Progenitor cell of endocrine pancreas (in vitro differentiated cells): ENCODE data around the gene KLHL8. TPM values are rescaled to one million over a fixed set of nuclear protein-coding genes. Genes with fewer than 3 reads are reported as not detected.
A peak's percentile ranks its signal among the peaks of the same experiment; 100 is the strongest.

Experiments used
- DNase-seq: peaks from one replicate; pipeline ENCODE4 v3.0.0; 2021; ENCODE audit warnings: low spot score; ENCODE audit not compliant: unreplicated experiment
- H3K27ac Mint-ChIP-seq: 2 replicates; pipeline ENCODE4 v1.8.0; 2021; ENCODE audit warnings: mild to moderate bottlenecking, moderate library complexity, mixed read lengths
- H3K27me3 Mint-ChIP-seq: 2 replicates; pipeline ENCODE4 v1.8.0; 2021; ENCODE audit warnings: mixed read lengths
- H3K36me3 Mint-ChIP-seq: 2 replicates; pipeline ENCODE4 v1.8.0; 2022; ENCODE audit warnings: mixed read lengths; ENCODE audit not compliant: insufficient read depth
- H3K4me1 Mint-ChIP-seq: 2 replicates; pipeline ENCODE4 v1.8.0; 2021; ENCODE audit warnings: low read depth, mixed read lengths
- H3K4me3 Mint-ChIP-seq: 2 replicates; pipeline ENCODE4 v1.8.0; 2021; ENCODE audit warnings: low read depth, mild to moderate bottlenecking, moderate library complexity, mixed read lengths
- H3K9me3 Mint-ChIP-seq: 2 replicates; pipeline ENCODE4 v1.8.0; 2021; ENCODE audit warnings: low read depth, mixed read lengths
- total RNA-seq: library from RNA; stranded (reverse); gene quantifications from 2 replicates; pipeline ENCODE4 v1.2.1, GENCODE V29; 2021
- TF ChIP-seq, protein P1 (sequence below): fragments of 200-600 bp; sonication (generic); IDR thresholded peaks from one replicate; pipeline ENCODE4 v1.5.0; 2021; ENCODE audit warnings: antibody characterized with exemption, mild to moderate bottlenecking; ENCODE audit not compliant: unreplicated experiment

The KLHL8 gene
- total RNA-seq, 1 donor from 2014 or later = 13.6 TPM

- Mint-ChIP-seq H3K9me3 (no peaks in the 10 kb centered on the region), H3K4me3 (no peak overlapping the region), H3K4me1 (no peaks in the 10 kb centered on the region), H3K27me3 (no peaks in the 10 kb centered on the region), H3K27ac (no peak overlapping the region), H3K36me3 (peaks cover 10% of the 10 kb centered on the region)
- TF ChIP-seq, protein P1, sequence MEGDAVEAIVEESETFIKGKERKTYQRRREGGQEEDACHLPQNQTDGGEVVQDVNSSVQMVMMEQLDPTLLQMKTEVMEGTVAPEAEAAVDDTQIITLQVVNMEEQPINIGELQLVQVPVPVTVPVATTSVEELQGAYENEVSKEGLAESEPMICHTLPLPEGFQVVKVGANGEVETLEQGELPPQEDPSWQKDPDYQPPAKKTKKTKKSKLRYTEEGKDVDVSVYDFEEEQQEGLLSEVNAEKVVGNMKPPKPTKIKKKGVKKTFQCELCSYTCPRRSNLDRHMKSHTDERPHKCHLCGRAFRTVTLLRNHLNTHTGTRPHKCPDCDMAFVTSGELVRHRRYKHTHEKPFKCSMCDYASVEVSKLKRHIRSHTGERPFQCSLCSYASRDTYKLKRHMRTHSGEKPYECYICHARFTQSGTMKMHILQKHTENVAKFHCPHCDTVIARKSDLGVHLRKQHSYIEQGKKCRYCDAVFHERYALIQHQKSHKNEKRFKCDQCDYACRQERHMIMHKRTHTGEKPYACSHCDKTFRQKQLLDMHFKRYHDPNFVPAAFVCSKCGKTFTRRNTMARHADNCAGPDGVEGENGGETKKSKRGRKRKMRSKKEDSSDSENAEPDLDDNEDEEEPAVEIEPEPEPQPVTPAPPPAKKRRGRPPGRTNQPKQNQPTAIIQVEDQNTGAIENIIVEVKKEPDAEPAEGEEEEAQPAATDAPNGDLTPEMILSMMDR = no peak
- DNase-seq = no peak
These were observed 54.5 kb downstream of the KLHL8 start for GRCh38 chr4:87165892-87166291.

DNA sequence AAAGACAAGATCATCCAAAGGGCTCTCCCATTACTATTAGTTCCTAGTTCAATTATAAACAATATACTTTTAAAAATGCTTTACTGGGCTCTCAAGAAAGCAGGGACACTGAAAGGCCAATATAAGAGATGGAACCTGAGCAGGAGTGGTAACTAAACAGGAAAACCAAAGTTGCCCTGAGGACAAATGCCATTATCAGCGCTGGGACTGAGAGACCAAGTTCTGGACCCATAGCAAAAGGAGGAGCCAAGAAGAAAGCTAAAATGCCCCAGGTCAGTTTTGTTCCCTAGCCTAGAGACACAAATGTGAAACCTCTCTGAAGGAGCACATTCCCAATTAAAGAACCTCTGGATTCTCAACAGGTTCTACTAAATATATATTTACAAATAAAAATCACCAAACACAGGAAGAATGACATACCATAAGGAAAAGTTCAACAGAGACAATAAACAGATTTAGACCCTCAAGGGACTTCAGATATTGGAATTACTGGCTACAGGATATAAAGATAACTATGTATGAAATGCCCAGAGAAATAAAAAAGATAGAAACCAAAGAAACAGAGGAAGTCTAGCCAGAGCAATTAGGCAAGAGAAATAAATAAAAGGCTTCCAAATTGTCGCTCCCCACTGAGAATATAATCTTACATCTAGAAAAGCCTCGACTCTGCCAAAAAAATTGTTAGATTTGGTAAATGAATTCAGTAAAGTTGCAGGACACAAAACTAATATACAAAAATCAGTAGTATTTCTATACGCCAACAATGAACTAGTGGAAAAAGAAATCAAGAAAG, 67.1 kb downstream of the KLHL8 start:
- H3K9me3 Mint-ChIP-seq = no peaks in the 10 kb centered on the region
- DNase-seq = no peak

DNA sequence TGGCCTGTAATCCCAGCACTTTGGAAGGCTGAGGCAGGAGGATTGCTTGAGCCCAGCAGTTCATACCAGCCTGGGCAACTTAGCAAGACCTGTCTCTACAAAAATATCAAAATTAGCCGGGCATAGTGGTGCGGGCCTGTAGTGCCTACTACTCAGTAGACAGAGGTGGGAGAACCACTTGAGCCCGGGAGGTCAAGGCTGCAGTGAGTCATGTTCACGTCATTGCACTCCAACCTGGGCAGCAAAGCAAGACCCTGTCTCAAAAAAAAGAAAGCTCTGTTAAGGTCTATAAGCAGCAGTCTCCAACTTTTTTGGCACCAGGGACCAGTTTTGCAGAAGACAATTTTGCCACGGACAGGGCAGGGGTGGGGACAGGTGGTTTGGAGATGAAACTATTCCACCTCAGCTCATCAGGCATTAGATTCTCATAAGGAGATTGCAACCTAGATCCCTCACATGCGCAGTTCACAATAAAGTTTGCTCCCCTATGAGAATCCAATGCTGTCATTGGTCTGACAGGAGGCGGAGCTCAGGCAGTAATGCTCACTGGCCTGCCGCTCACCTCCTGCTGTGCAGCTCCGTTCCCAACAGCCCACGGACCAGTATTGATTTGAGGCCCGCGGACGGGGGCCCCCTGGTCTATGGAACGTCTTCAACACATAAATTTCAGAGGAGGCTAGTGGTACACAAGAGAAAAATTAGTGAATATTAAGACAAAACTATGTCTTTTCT, 67.9 kb downstream of the KLHL8 start:
- Mint-ChIP-seq H3K27me3 (no peaks in the 10 kb centered on the region), H3K27ac (peak overlapping the region; percentile 31), H3K4me1 (peaks cover 7% of the 10 kb centered on the region), H3K4me3 (no peak overlapping the region), H3K36me3 (no peaks in the 10 kb centered on the region), H3K9me3 (no peaks in the 10 kb centered on the region)
- TF ChIP-seq, protein P1 = no peak
- no peak for DNase-seq

More for the DNA sequence above, 67.1 kb downstream of the KLHL8 start:
- Mint-ChIP-seq H3K36me3 (no peaks in the 10 kb centered on the region), H3K4me3 (no peak overlapping the region), H3K4me1 (peaks cover 7% of the 10 kb centered on the region), H3K27ac (no peak overlapping the region), H3K27me3 (no peaks in the 10 kb centered on the region)
- TF ChIP-seq, protein P1 = no peak

- Mint-ChIP-seq H3K4me3 (no peak overlapping the region), H3K4me1 (peaks cover 7% of the 10 kb centered on the region), H3K36me3 (no peaks in the 10 kb centered on the region), H3K27ac (no peak overlapping the region), H3K9me3 (no peaks in the 10 kb centered on the region), H3K27me3 (no peaks in the 10 kb centered on the region)
- TF ChIP-seq, protein P1 = no peak
- no peak for DNase-seq
These were observed 68.7 kb downstream of the KLHL8 start for GRCh38 chr4:87151730-87152129.

GRCh38 chr4:87150498-87151261, 69.7 kb downstream of the KLHL8 start:
- TF ChIP-seq, protein P1 = peak; percentile 88
- peak; percentile 38 for DNase-seq
- no peak overlapping the region for H3K27ac Mint-ChIP-seq

More at GRCh38 chr4:87150498-87151261, 69.7 kb downstream of the KLHL8 start:
- Mint-ChIP-seq H3K9me3 (no peaks in the 10 kb centered on the region), H3K4me3 (no peak overlapping the region), H3K27me3 (no peaks in the 10 kb centered on the region), H3K36me3 (peaks cover 1% of the 10 kb centered on the region), H3K4me1 (peaks cover 10% of the 10 kb centered on the region)
